Mesenchymal stem cell (in vitro differentiated cells and primary cell): Measurements from ENCODE around the gene MYH9.

ENCODE experiments used
- DNase-seq: peaks from one replicate; pipeline ENCODE4 v3.0.0-alpha.2; 2013
- H2AFZ ChIP-seq: one replicate; pipeline ENCODE4 v1.6.1; 2013; ENCODE audit warnings: low read depth, mild to moderate bottlenecking, control low read depth, inconsistent platforms, low read length, moderate library complexity
- H2AK5ac ChIP-seq: 2 replicates; pipeline ENCODE4 v1.6.1; 2013; ENCODE audit warnings: low read length, moderate library complexity, mild to moderate bottlenecking, inconsistent platforms; ENCODE audit not compliant: severe bottlenecking
- H2BK120ac ChIP-seq: one replicate; pipeline ENCODE4 v1.6.1; 2013; ENCODE audit warnings: low read depth, mild to moderate bottlenecking, inconsistent platforms, low read length, moderate library complexity
- H2BK12ac ChIP-seq, 2 experiments: one replicate each; pipeline ENCODE4 v1.6.1; 2013; ENCODE audit warnings: inconsistent platforms in 2 of 2, low read length in 2 of 2, mild to moderate bottlenecking in 2 of 2, moderate library complexity in 2 of 2, control low read depth in 1 of 2
- H2BK15ac ChIP-seq: one replicate; pipeline ENCODE4 v1.6.1; 2013; ENCODE audit warnings: mild to moderate bottlenecking, low read depth, inconsistent platforms; ENCODE audit not compliant: poor library complexity, severe bottlenecking
- H2BK5ac ChIP-seq: 2 replicates; pipeline ENCODE4 v1.6.1; 2013; ENCODE audit warnings: low read depth, mild to moderate bottlenecking, low read length, control low read depth, inconsistent platforms; ENCODE audit not compliant: poor library complexity, severe bottlenecking
- H3K14ac ChIP-seq, 2 experiments: one replicate each; pipeline ENCODE4 v1.6.1; 2013; ENCODE audit warnings: inconsistent platforms in 2 of 2, low read length in 2 of 2, control low read depth in 1 of 2, mild to moderate bottlenecking in 1 of 2, moderate library complexity in 1 of 2
- H3K18ac ChIP-seq, 2 experiments: one replicate each; pipeline ENCODE4 v1.6.1; 2013; ENCODE audit warnings: inconsistent platforms in 2 of 2, low read length in 2 of 2, control low read depth in 1 of 2, low read depth in 1 of 2, mild to moderate bottlenecking in 1 of 2
- H3K23ac ChIP-seq, 2 experiments: one replicate each; pipeline ENCODE4 v1.6.1; 2013; ENCODE audit warnings: inconsistent platforms in 2 of 2, low read length in 2 of 2, mild to moderate bottlenecking in 2 of 2, moderate library complexity in 2 of 2, control low read depth in 1 of 2
- H3K27ac ChIP-seq: 2 replicates; pipeline ENCODE4 v1.5.1; 2013; ENCODE audit warnings: mild to moderate bottlenecking, moderate library complexity, low read length, control low read depth, inconsistent platforms; ENCODE audit not compliant: poor library complexity, severe bottlenecking
- H3K27me3 ChIP-seq, 2 experiments: 2 replicates each; pipeline versions ENCODE4 v1.6.1 to v1.7.0; 2013; ENCODE audit warnings: low read length in 2 of 2, mild to moderate bottlenecking in 2 of 2, moderate library complexity in 2 of 2, control low read depth in 1 of 2, inconsistent platforms in 1 of 2; ENCODE audit not compliant: control insufficient read depth in 1 of 2, insufficient read depth in 1 of 2
- H3K36me3 ChIP-seq, 2 experiments: 2 replicates each; pipeline versions ENCODE4 v1.6.1 to v1.7.0; 2013; ENCODE audit warnings: low read length in 2 of 2, control low read depth in 1 of 2, inconsistent platforms in 1 of 2, low read depth in 1 of 2, mild to moderate bottlenecking in 1 of 2; ENCODE audit not compliant: insufficient read depth in 2 of 2, control insufficient read depth in 1 of 2
- H3K4ac ChIP-seq, 2 experiments: one replicate each; pipeline ENCODE4 v1.6.1; 2013; ENCODE audit warnings: inconsistent platforms in 2 of 2, low read length in 2 of 2, mild to moderate bottlenecking in 2 of 2, moderate library complexity in 2 of 2, control low read depth in 1 of 2, low read depth in 1 of 2
- H3K4me1 ChIP-seq: 2 replicates; pipeline ENCODE4 v1.6.1; 2013; ENCODE audit warnings: low read depth, low read length, control low read depth; ENCODE audit not compliant: control insufficient read depth, insufficient read depth
- H3K4me2 ChIP-seq: 2 replicates; pipeline ENCODE4 v1.6.1; 2013; ENCODE audit warnings: low read length, mild to moderate bottlenecking, inconsistent platforms; ENCODE audit not compliant: poor library complexity, severe bottlenecking
- H3K4me3 ChIP-seq, 2 experiments: 2 replicates each; pipeline versions ENCODE4 v1.5.1 to v1.7.0; 2013; ENCODE audit warnings: low read length in 2 of 2, mild to moderate bottlenecking in 2 of 2, control low read depth in 1 of 2, low read depth in 1 of 2; ENCODE audit not compliant: insufficient read depth in 1 of 2
- H3K79me1 ChIP-seq: replicated peaks from 2 replicates; pipeline ENCODE4 v1.6.1; 2013; ENCODE audit warnings: mild to moderate bottlenecking, control low read depth, low read length, inconsistent platforms; ENCODE audit not compliant: poor library complexity, severe bottlenecking
- H3K9ac ChIP-seq: 2 replicates; pipeline ENCODE4 v1.7.0; 2013; ENCODE audit warnings: mild to moderate bottlenecking, low read length, moderate library complexity
- H3K9me3 ChIP-seq: 2 replicates; pipeline ENCODE4 v1.7.0; 2013; ENCODE audit warnings: mild to moderate bottlenecking, low read length; ENCODE audit not compliant: control insufficient read depth
- H4K8ac ChIP-seq: one replicate; pipeline ENCODE4 v1.6.1; 2013; ENCODE audit warnings: inconsistent platforms, mild to moderate bottlenecking, low read length, moderate library complexity
- H4K91ac ChIP-seq: one replicate; pipeline ENCODE4 v1.6.1; 2013; ENCODE audit warnings: mild to moderate bottlenecking, low read length, inconsistent platforms
- WGBS: methylation state at CpG from one replicate; pipeline ENCODE4 v1.1.7; 2013; ENCODE audit warnings: mixed read lengths; 5-methylcytosine and 5-hydroxymethylcytosine counted together

The MYH9 gene

DNA sequence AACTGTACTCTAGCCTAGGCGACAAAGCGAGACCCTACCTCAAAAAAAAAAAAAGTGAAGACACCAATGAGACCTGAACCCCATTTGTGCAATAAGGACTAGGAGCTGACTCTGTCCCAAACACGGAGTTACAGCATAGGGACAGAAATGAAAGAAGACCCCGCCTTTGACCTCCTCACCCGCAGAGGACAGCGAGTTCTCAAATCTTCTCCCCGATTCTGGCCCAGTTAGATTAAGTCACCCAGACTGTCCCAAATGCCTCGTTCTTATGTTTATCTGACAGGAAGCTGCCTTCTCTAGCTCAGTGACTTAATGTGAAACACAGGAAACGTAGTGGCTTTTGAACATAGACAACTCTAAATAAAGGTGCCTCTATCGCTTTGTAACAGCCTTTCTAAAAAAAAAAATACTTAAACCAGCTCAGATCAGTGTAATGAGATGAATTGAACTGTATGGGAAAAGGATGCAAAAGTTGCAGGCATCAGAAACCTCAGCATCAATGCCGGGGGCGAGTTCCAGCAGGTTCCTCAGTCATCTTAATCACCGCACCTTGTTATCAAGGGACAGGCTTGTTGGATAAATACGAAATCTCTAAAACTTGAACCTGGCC is 10.6 kb downstream of the MYH9 start:
- no peak overlapping the region for H4K8ac ChIP-seq
- no peak overlapping the region for H2BK15ac ChIP-seq
- no peaks in the 10 kb centered on the region for H3K9me3 ChIP-seq
- H3K27me3 ChIP-seq: no peaks in the 10 kb centered on the region
- peaks cover 17 to 47% of the 10 kb centered on the region in 2 experiments for H3K36me3 ChIP-seq
- no peak for DNase-seq
- no peak overlapping the region for H2AFZ ChIP-seq
- no peak overlapping the region for H3K23ac ChIP-seq
- 82% methylated on average over 13 of the region's 14 CpGs for WGBS
- no peak overlapping the region for H2BK5ac ChIP-seq
- H3K4me1 ChIP-seq: peaks cover 37% of the 10 kb centered on the region
- H3K79me1 ChIP-seq: no peaks in the 10 kb centered on the region
- no peak overlapping the region for H3K14ac ChIP-seq
- no peak overlapping the region for H3K27ac ChIP-seq
- H3K9ac ChIP-seq: no peak overlapping the region
- no peak overlapping the region for H4K91ac ChIP-seq
- no peak overlapping the region for H2BK12ac ChIP-seq
- H2AK5ac ChIP-seq: no peak overlapping the region
- H3K4me3 ChIP-seq: no peak overlapping the region
- H3K18ac ChIP-seq: no peak overlapping the region
- no peak overlapping the region for H3K4ac ChIP-seq
- H3K4me2 ChIP-seq: no peak overlapping the region
- no peak overlapping the region for H2BK120ac ChIP-seq

DNA sequence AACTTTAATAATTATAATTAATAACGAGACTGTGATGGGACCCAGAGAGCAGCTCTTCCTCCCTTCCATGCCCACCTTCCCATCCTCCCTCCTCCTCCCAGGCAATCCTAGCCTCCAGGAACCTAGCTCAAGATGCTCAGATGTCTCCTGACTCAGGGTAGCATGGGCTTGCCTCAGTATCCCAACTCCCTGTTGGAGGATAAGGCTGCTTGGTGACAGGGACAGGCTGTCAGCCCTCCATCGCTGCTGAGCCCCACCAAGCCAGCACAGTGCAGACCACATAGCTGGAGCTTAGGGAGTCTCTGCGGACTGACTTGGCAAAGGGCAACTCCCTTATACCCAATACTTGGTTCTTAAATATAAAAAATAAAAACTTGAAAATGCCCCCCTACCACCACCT is 11.5 kb downstream of the MYH9 start:
- Histone ChIP-seq H3K27ac (peak overlapping the region; percentile 11), H2BK15ac (no peak overlapping the region), H2BK12ac (no peak overlapping the region), H2AFZ (no peak overlapping the region), H4K8ac (peak overlapping the region; percentile 45), H3K4me3 (no peak overlapping the region), H3K36me3 (peaks cover 11 to 47% of the 10 kb centered on the region in 2 experiments), H4K91ac (no peak overlapping the region), H3K18ac (peak overlapping the region in 1 of 2 experiments; percentile 5), H3K79me1 (no peaks in the 10 kb centered on the region), H3K14ac (no peak overlapping the region), H3K4ac (no peak overlapping the region), H3K4me1 (peaks cover 37% of the 10 kb centered on the region), H3K4me2 (no peak overlapping the region), H2BK5ac (no peak overlapping the region), H3K9me3 (no peaks in the 10 kb centered on the region), H3K27me3 (no peaks in the 10 kb centered on the region), H2BK120ac (no peak overlapping the region), H2AK5ac (no peak overlapping the region), H3K9ac (no peak overlapping the region), H3K23ac (no peak overlapping the region)
- no peak for DNase-seq
- 98% methylated on average over 3 of the region's 3 CpGs for WGBS

GRCh38 chr22:36375071-36375980 is 12.4 kb downstream of the MYH9 start:
- H3K4ac ChIP-seq: no peak overlapping the region
- H2AK5ac ChIP-seq: no peak overlapping the region
- no peak overlapping the region for H4K91ac ChIP-seq
- no peak overlapping the region for H2AFZ ChIP-seq
- H2BK5ac ChIP-seq: no peak overlapping the region
- no peak overlapping the region for H3K4me3 ChIP-seq
- no peaks in the 10 kb centered on the region for H3K9me3 ChIP-seq
- no peak overlapping the region for H2BK120ac ChIP-seq
- peak overlapping the region; percentile 25 for H3K9ac ChIP-seq
- H3K14ac ChIP-seq: no peak overlapping the region
- peak overlapping the region; percentile 29 for H4K8ac ChIP-seq
- H3K79me1 ChIP-seq: no peaks in the 10 kb centered on the region
- H2BK12ac ChIP-seq: peak overlapping the region in 1 of 2 experiments; percentile 10
- 92% methylated on average over 8 of the region's 9 CpGs for WGBS
- no peak overlapping the region for H3K4me2 ChIP-seq
- no peak overlapping the region for H3K23ac ChIP-seq
- peaks cover 44% of the 10 kb centered on the region for H3K4me1 ChIP-seq
- no peaks in the 10 kb centered on the region for H3K27me3 ChIP-seq
- DNase-seq: no peak
- no peak overlapping the region for H2BK15ac ChIP-seq
- H3K36me3 ChIP-seq: peaks cover 11 to 50% of the 10 kb centered on the region in 2 experiments
- H3K27ac ChIP-seq: peak overlapping the region; percentile 70
- no peak overlapping the region for H3K18ac ChIP-seq

DNA sequence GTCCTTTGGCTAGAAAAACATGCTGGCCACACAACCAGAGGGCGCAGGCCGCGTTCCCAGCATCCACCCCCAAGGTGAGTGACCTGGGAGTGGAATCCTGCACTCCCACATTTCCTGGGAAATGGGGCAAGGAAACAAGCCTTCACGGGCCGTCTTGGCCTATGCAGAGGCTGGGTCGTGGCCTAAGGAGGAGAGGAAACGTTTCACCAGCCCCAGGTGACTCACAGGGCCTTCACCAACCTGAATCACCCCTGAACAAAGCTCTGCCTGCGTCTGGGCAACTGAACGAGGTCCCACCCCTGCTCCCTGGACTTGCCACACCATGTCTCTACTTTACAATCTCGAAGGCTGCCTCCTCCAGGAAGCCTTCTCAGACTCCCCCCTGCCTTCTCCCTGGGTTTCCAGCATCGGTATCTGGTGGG is 13.2 kb downstream of the MYH9 start:
- no peak overlapping the region for H3K4ac ChIP-seq
- no peak overlapping the region for H3K4me3 ChIP-seq
- peak overlapping the region; percentile 70 for H3K27ac ChIP-seq
- no peak overlapping the region for H2BK15ac ChIP-seq
- no peak overlapping the region for H3K14ac ChIP-seq
- H2AFZ ChIP-seq: no peak overlapping the region
- H3K23ac ChIP-seq: peak overlapping the region in 1 of 2 experiments; percentile 14
- 50% methylated on average over 11 of the region's 11 CpGs for WGBS
- no peaks in the 10 kb centered on the region for H3K79me1 ChIP-seq
- no peak overlapping the region for H3K18ac ChIP-seq
- no peak overlapping the region for H2AK5ac ChIP-seq
- peak overlapping the region; percentile 25 for H3K9ac ChIP-seq
- no peaks in the 10 kb centered on the region for H3K9me3 ChIP-seq
- peak; percentile 60 for DNase-seq
- H3K36me3 ChIP-seq: peaks cover 11 to 46% of the 10 kb centered on the region in 2 experiments
- H3K27me3 ChIP-seq: no peaks in the 10 kb centered on the region
- no peak overlapping the region for H4K8ac ChIP-seq
- peaks cover 42% of the 10 kb centered on the region for H3K4me1 ChIP-seq
- no peak overlapping the region for H2BK5ac ChIP-seq
- H2BK120ac ChIP-seq: no peak overlapping the region
- H3K4me2 ChIP-seq: no peak overlapping the region
- no peak overlapping the region for H4K91ac ChIP-seq
- no peak overlapping the region for H2BK12ac ChIP-seq
